ENCODE measurements around the gene WNT1.

Gene WNT1

GRCh38 chr12:48982397-48983080, 4.4 kb downstream of the WNT1 start:
- Histone ChIP-seq H3K36me3 (ENCODE audit: control insufficient read depth, insufficient read depth, low read length) (no peaks in the 10 kb centered on the region), H3K4me1 (ENCODE audit: control insufficient read depth, insufficient read depth, low read length, poor library complexity, severe bottlenecking) (peaks cover 26% of the 10 kb centered on the region), H3K4me3 (ENCODE audit: extremely low read depth, insufficient read depth, low read length, poor library complexity, severe bottlenecking) (no peak overlapping the region), H3K9me3 (ENCODE audit: control insufficient read depth, low read length) (no peaks in the 10 kb centered on the region), H3K27ac (ENCODE audit: low read depth, low read length, severe bottlenecking) (no peak overlapping the region)
- WGBS, 2 experiments (ENCODE audit: insufficient coverage in 2 of 2) = 72 to 77% methylated on average over 5 to 6 of the region's 6 CpGs

DNA sequence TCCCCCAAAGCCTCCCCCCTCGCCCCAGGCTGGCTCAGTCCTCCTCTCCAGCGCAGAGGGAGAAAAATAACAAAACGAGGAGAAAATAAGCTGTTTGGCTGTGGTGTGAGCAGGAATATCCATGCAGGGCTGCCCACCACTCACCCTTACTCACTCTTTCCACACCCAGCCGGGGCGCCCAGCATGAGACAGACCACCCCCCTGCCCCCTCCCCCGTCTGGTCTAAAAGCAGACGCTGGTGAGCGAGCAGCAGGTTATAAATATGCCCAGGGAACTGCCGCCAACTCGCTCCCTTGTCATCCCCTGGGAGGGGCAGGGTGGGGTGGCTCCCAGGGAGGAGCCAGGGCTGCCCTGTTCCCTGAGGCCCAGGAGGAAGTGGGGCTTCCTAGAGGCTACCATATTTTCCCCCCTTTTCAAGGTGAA, 7.4 kb downstream of the WNT1 start:
- 50 to 63% methylated on average over 2 of the region's 10 CpGs for whole genome bisulfite sequencing, 2 experiments (ENCODE audit: insufficient coverage in 2 of 2)

GRCh38 chr12:48985901-48986300, 7.8 kb downstream of the WNT1 start:
- Histone ChIP-seq H3K4me1 (ENCODE audit: control insufficient read depth, insufficient read depth, low read length, poor library complexity, severe bottlenecking) (peaks cover 7% of the 10 kb centered on the region), H3K36me3 (ENCODE audit: control insufficient read depth, insufficient read depth, low read length) (no peaks in the 10 kb centered on the region), H3K27ac (ENCODE audit: low read depth, low read length, severe bottlenecking) (no peak overlapping the region), H3K9me3 (ENCODE audit: control insufficient read depth, low read length) (no peaks in the 10 kb centered on the region), H3K4me3 (ENCODE audit: extremely low read depth, insufficient read depth, low read length, poor library complexity, severe bottlenecking) (no peak overlapping the region)
- WGBS, 2 experiments (ENCODE audit: insufficient coverage in 2 of 2) = 82 to 85% methylated on average over 2 of the region's 2 CpGs

More for the DNA sequence above, 7.4 kb downstream of the WNT1 start:
- Histone ChIP-seq H3K27ac (ENCODE audit: low read depth, low read length, severe bottlenecking) (no peak overlapping the region), H3K4me3 (ENCODE audit: extremely low read depth, insufficient read depth, low read length, poor library complexity, severe bottlenecking) (no peak overlapping the region), H3K9me3 (ENCODE audit: control insufficient read depth, low read length) (no peaks in the 10 kb centered on the region), H3K36me3 (ENCODE audit: control insufficient read depth, insufficient read depth, low read length) (no peaks in the 10 kb centered on the region), H3K4me1 (ENCODE audit: control insufficient read depth, insufficient read depth, low read length, poor library complexity, severe bottlenecking) (peaks cover 11% of the 10 kb centered on the region)

DNA sequence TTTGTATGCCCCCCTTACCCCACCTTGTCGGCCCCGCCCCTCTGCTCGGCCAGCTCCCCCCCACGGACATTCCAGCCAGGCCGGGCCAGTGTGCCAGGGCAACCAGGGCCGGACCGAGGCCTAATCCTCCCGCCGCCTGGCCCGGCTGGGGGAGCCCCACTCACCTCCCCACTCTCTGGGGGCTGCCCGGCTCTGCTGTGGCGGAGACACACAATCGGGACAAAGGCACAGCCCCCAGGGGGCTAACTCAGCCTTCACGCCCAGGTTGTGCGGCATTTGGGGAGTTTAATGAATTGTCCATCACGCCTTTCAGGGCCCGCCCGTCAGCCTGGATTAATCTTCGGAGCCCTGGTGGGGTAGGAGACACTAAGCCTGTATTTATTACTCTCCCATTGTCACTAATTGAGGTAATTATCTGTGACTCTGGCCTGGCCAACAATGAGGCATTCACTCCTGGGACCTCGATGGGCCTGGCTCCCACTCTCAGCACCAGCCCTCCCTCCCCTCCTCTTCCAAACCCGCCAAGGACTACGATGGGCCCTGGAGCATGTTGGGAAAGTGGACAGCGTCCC, 8.7 kb downstream of the WNT1 start:
- Histone ChIP-seq H3K4me3 (ENCODE audit: extremely low read depth, insufficient read depth, low read length, poor library complexity, severe bottlenecking) (no peak overlapping the region), H3K4me1 (ENCODE audit: control insufficient read depth, insufficient read depth, low read length, poor library complexity, severe bottlenecking) (peaks cover 7% of the 10 kb centered on the region)

GRCh38 chr12:48988030-48988649, 10.0 kb downstream of the WNT1 start:
- H3K4me3 ChIP-seq (ENCODE audit: extremely low read depth, insufficient read depth, low read length, poor library complexity, severe bottlenecking) = no peak overlapping the region
- no peak overlapping the region for H3K27ac ChIP-seq (ENCODE audit: low read depth, low read length, severe bottlenecking)
- no peaks in the 10 kb centered on the region for H3K36me3 ChIP-seq (ENCODE audit: control insufficient read depth, insufficient read depth, low read length)
- no peaks in the 10 kb centered on the region for H3K9me3 ChIP-seq (ENCODE audit: control insufficient read depth, low read length)
- 35 to 36% methylated on average over 15 to 16 of the region's 16 CpGs for WGBS, 2 experiments (ENCODE audit: insufficient coverage in 2 of 2)
- H3K4me1 ChIP-seq (ENCODE audit: control insufficient read depth, insufficient read depth, low read length, poor library complexity, severe bottlenecking) = peaks cover 7% of the 10 kb centered on the region

More for the DNA sequence above, 8.7 kb downstream of the WNT1 start:
- Histone ChIP-seq H3K36me3 (ENCODE audit: control insufficient read depth, insufficient read depth, low read length) (no peaks in the 10 kb centered on the region), H3K9me3 (ENCODE audit: control insufficient read depth, low read length) (no peaks in the 10 kb centered on the region), H3K27ac (ENCODE audit: low read depth, low read length, severe bottlenecking) (no peak overlapping the region)
- 55 to 65% methylated on average over 15 to 18 of the region's 23 CpGs for WGBS, 2 experiments (ENCODE audit: insufficient coverage in 2 of 2)

DNA sequence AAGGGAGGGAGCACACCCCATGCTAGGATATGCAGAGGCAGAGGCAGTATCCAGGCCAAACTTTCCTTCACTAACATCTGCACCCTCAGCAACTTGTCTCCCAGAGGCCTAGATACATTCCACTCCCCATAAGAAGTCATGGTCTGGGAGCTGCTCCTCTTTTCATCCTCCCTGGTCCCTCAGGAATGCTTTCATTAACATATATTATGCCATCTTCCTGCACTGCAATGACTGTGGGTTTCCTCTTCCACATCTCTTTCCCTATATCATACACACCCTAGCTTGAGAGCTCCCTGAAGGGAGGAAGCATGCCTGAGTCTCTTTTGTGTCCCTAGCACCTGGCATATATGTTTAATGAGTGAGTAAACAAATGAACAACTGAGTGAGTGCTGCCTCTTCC, 12.4 kb downstream of the WNT1 start:
- H3K27ac ChIP-seq (ENCODE audit: low read depth, low read length, severe bottlenecking) = no peak overlapping the region

GRCh38 chr12:48991247-48992050, 13.3 kb downstream of the WNT1 start:
- WGBS, 2 experiments (ENCODE audit: insufficient coverage in 2 of 2) = 63 to 74% methylated on average over 2 to 4 of the region's 8 CpGs

More for the DNA sequence above, 12.4 kb downstream of the WNT1 start:
- Histone ChIP-seq H3K9me3 (ENCODE audit: control insufficient read depth, low read length) (no peaks in the 10 kb centered on the region), H3K4me1 (ENCODE audit: control insufficient read depth, insufficient read depth, low read length, poor library complexity, severe bottlenecking) (peaks cover 23% of the 10 kb centered on the region), H3K36me3 (ENCODE audit: control insufficient read depth, insufficient read depth, low read length) (no peaks in the 10 kb centered on the region), H3K4me3 (ENCODE audit: extremely low read depth, insufficient read depth, low read length, poor library complexity, severe bottlenecking) (no peak overlapping the region)

GRCh38 chr12:48993787-48994186, 15.7 kb downstream of the WNT1 start:
- Histone ChIP-seq H3K4me1 (ENCODE audit: control insufficient read depth, insufficient read depth, low read length, poor library complexity, severe bottlenecking) (peaks cover 31% of the 10 kb centered on the region), H3K4me3 (ENCODE audit: extremely low read depth, insufficient read depth, low read length, poor library complexity, severe bottlenecking) (no peak overlapping the region), H3K27ac (ENCODE audit: low read depth, low read length, severe bottlenecking) (no peak overlapping the region), H3K9me3 (ENCODE audit: control insufficient read depth, low read length) (no peaks in the 10 kb centered on the region), H3K36me3 (ENCODE audit: control insufficient read depth, insufficient read depth, low read length) (no peaks in the 10 kb centered on the region)
- WGBS, 2 experiments (ENCODE audit: insufficient coverage in 2 of 2) = 76 to 85% methylated on average over 2 to 3 of the region's 3 CpGs

More at GRCh38 chr12:48991247-48992050, 13.3 kb downstream of the WNT1 start:
- Histone ChIP-seq H3K36me3 (ENCODE audit: control insufficient read depth, insufficient read depth, low read length) (no peaks in the 10 kb centered on the region), H3K4me3 (ENCODE audit: extremely low read depth, insufficient read depth, low read length, poor library complexity, severe bottlenecking) (no peak overlapping the region), H3K9me3 (ENCODE audit: control insufficient read depth, low read length) (no peaks in the 10 kb centered on the region), H3K4me1 (ENCODE audit: control insufficient read depth, insufficient read depth, low read length, poor library complexity, severe bottlenecking) (peaks cover 16% of the 10 kb centered on the region), H3K27ac (ENCODE audit: low read depth, low read length, severe bottlenecking) (no peak overlapping the region)

- H3K4me1 ChIP-seq (ENCODE audit: control insufficient read depth, insufficient read depth, low read length, poor library complexity, severe bottlenecking) = peaks cover 33% of the 10 kb centered on the region
- no peak overlapping the region for H3K27ac ChIP-seq (ENCODE audit: low read depth, low read length, severe bottlenecking)
- no peak overlapping the region for H3K4me3 ChIP-seq (ENCODE audit: extremely low read depth, insufficient read depth, low read length, poor library complexity, severe bottlenecking)
- H3K36me3 ChIP-seq (ENCODE audit: control insufficient read depth, insufficient read depth, low read length) = no peaks in the 10 kb centered on the region
- WGBS, 2 experiments (ENCODE audit: insufficient coverage in 2 of 2) = 33 to 36% methylated on average over 14 to 15 of the region's 32 CpGs
- H3K9me3 ChIP-seq (ENCODE audit: control insufficient read depth, low read length) = no peaks in the 10 kb centered on the region
Observed at GRCh38 chr12:48994224-48995085, 16.3 kb downstream of the WNT1 start.

All from mesodermal cell (in vitro differentiated cells).